Gastroesophageal sphincter (tissue), 4 donors: ENCODE measurements around the gene PTGDR. TPM values are rescaled to one million over a fixed set of nuclear protein-coding genes. Genes with fewer than 3 reads are reported as not detected.
A peak's percentile ranks its signal among the peaks of the same experiment; 100 is the strongest.

ENCODE experiments used
- ATAC-seq: fragments of 150-250 bp; one replicate; pipeline ENCODE4 v1.9.1; 2016; ENCODE audit warnings: mild to moderate bottlenecking, moderate library complexity
- H3K27ac ChIP-seq, 4 donors: fragments of 200-600 bp; sonication (generic) in 3 of 4; 1 replicate in 3 of 4; 2 replicates in 1 of 4; pipeline ENCODE4 v1.5.1; 2016 to 2019
- H3K27me3 ChIP-seq: fragments of 200-600 bp; sonication (generic); one replicate; pipeline ENCODE4 v1.5.1; 2019
- H3K36me3 ChIP-seq, 2 donors: fragments of 200-600 bp; sonication (generic); one replicate each; pipeline ENCODE4 v1.5.1; 2019; ENCODE audit warnings: control low read depth in 1 of 2
- H3K4me1 ChIP-seq, 3 donors: fragments of 200-600 bp; sonication (generic); 1 replicate in 2 of 3; 2 replicates in 1 of 3; pipeline ENCODE4 v1.5.1; 2016 to 2019; ENCODE audit warnings: control low read depth in 2 of 3
- H3K4me3 ChIP-seq, 2 donors: fragments of 200-600 bp; sonication (generic); one replicate each; pipeline ENCODE4 v1.5.1; 2019; ENCODE audit warnings: mild to moderate bottlenecking in 1 of 2, moderate library complexity in 1 of 2
- H3K9me3 ChIP-seq, 3 donors: fragments of 200-600 bp; sonication (generic); one replicate each; pipeline ENCODE4 v1.5.1; 2017 to 2019; ENCODE audit warnings: control low read depth in 2 of 3
- CTCF ChIP-seq, 4 experiments: fragments of 200-600 bp in 2 of 4; fragments of 450-650 bp in 2 of 4; sonication (generic) in 1 of 4; IDR thresholded peaks; one replicate each; pipeline ENCODE4 v1.5.1; 2017 to 2019; ENCODE audit warnings: antibody characterized with exemption in 4 of 4, mild to moderate bottlenecking in 2 of 4, moderate library complexity in 2 of 4
- EP300 ChIP-seq: sonication (generic); formaldehyde crosslinking; IDR thresholded peaks from one replicate; pipeline ENCODE4 v1.6.1; 2017; ENCODE audit warnings: antibody characterized with exemption, mild to moderate bottlenecking
- POLR2A ChIP-seq, 2 donors: fragments of 450-650 bp; IDR thresholded peaks; one replicate each; pipeline ENCODE4 v1.6.1; 2017; ENCODE audit warnings: antibody characterized with exemption in 2 of 2, mild to moderate bottlenecking in 2 of 2, moderate library complexity in 1 of 2
- POLR2AphosphoS5 ChIP-seq: sonication (generic); formaldehyde crosslinking; IDR thresholded peaks from one replicate; pipeline ENCODE4 v1.6.1; 2017; ENCODE audit warnings: antibody characterized with exemption
- WGBS, 2 donors: methylation state at CpG; one replicate each; pipeline ENCODE4 v1.1.5; 2018; ENCODE audit warnings: low coverage in 1 of 2; 5-methylcytosine and 5-hydroxymethylcytosine counted together
- total RNA-seq, 4 donors: library from RNA; depleted of rRNA; stranded (reverse); fragments of >200 nt; gene quantifications; one replicate each; pipeline ENCODE4 v1.1.0, GENCODE V29; 2016

PTGDR gene
- total RNA-seq, 4 donors from 2014 or later, result 0.50 to 2.0 (median 0.90) TPM

GRCh38 chr14:52268279-52269061, 972 bp downstream of the PTGDR start:
- peak overlapping the region in 2 of 4 donors; percentile 37 to 38 for H3K27ac ChIP-seq
- peaks cover 36% of the 10 kb centered on the region for H3K27me3 ChIP-seq
- peak overlapping the region; percentile 3 to 52 for H3K4me3 ChIP-seq
- H3K9me3 ChIP-seq, result no peaks in the 10 kb centered on the region
- WGBS, 2 donors, result 0% methylated on average over 5 of the region's 54 CpGs; no CpG with 5 or more reads in 1 of the 2 donors
- ATAC-seq, result no peak
- no peaks in the 10 kb centered on the region for H3K36me3 ChIP-seq
- peaks cover 0 to 33% (median 13%) of the 10 kb centered on the region in 3 donors for H3K4me1 ChIP-seq
- TF ChIP-seq POLR2AphosphoS5 (no peak), EP300 (no peak), POLR2A (IDR thresholded peaks at IDR 0.05) (no peak), CTCF (IDR thresholded peaks at IDR 0.05) (no peak)

- Histone ChIP-seq H3K36me3 (no peaks in the 10 kb centered on the region), H3K27me3 (peaks cover 36% of the 10 kb centered on the region), H3K27ac (peak overlapping the region in 1 of 4 donors; percentile 37), H3K4me1 (peaks cover 0 to 33% (median 13%) of the 10 kb centered on the region in 3 donors), H3K9me3 (no peaks in the 10 kb centered on the region), H3K4me3 (peak overlapping the region; percentile 3 to 52)
- ATAC-seq, result no peak
- WGBS, 2 donors, result 36 to 51% methylated on average over 14 of the region's 17 CpGs
- TF ChIP-seq CTCF (IDR thresholded peaks at IDR 0.05) (no peak), POLR2AphosphoS5 (no peak), POLR2A (IDR thresholded peaks at IDR 0.05) (no peak), EP300 (no peak)
These were observed 1.6 kb downstream of the PTGDR start for GRCh38 chr14:52269100-52269499.

GRCh38 chr14:52269982-52270381, 2.5 kb downstream of the PTGDR start:
- Histone ChIP-seq H3K9me3 (no peaks in the 10 kb centered on the region), H3K4me3 (no peak overlapping the region), H3K4me1 (peaks cover 0 to 33% (median 13%) of the 10 kb centered on the region in 3 donors), H3K27ac (no peak overlapping the region), H3K36me3 (no peaks in the 10 kb centered on the region), H3K27me3 (peaks cover 36% of the 10 kb centered on the region)
- TF ChIP-seq CTCF (IDR thresholded peaks at IDR 0.05), result no peak
- 0 to 67% methylated on average over 2 to 8 of the region's 8 CpGs for WGBS, 2 donors
- peak; percentile 52 for ATAC-seq

GRCh38 chr14:52271538-52271937, 4.0 kb downstream of the PTGDR start:
- no peaks in the 10 kb centered on the region for H3K9me3 ChIP-seq
- H3K27me3 ChIP-seq, result peaks cover 36% of the 10 kb centered on the region
- H3K27ac ChIP-seq, result no peak overlapping the region
- WGBS, 2 donors, result 80 to 83% methylated on average over 1 of the region's 1 CpG
- no peaks in the 10 kb centered on the region for H3K36me3 ChIP-seq
- H3K4me3 ChIP-seq, result no peak overlapping the region
- H3K4me1 ChIP-seq, result peaks cover 0 to 27% (median 13%) of the 10 kb centered on the region in 3 donors
- no peak for ATAC-seq
- no peak for TF ChIP-seq CTCF (IDR thresholded peaks at IDR 0.05)
- no peak for TF ChIP-seq POLR2A (IDR thresholded peaks at IDR 0.05)
- no peak for TF ChIP-seq POLR2AphosphoS5
- no peak for TF ChIP-seq EP300

- no peaks in the 10 kb centered on the region for H3K36me3 ChIP-seq
- TF ChIP-seq CTCF (IDR thresholded peaks at IDR 0.05), result no peak
- no peak for TF ChIP-seq POLR2AphosphoS5
- TF ChIP-seq EP300, result no peak
- TF ChIP-seq POLR2A (IDR thresholded peaks at IDR 0.05), result no peak
- WGBS, 2 donors, result 53 to 55% methylated on average over 3 of the region's 3 CpGs
These were observed 4.9 kb downstream of the PTGDR start for GRCh38 chr14:52272375-52272774.

More at GRCh38 chr14:52272375-52272774, 4.9 kb downstream of the PTGDR start:
- ATAC-seq, result no peak
- H3K27me3 ChIP-seq, result peaks cover 28% of the 10 kb centered on the region
- H3K4me3 ChIP-seq, result no peak overlapping the region
- no peaks in the 10 kb centered on the region for H3K9me3 ChIP-seq
- no peak overlapping the region for H3K27ac ChIP-seq
- peaks cover 0 to 19% (median 11%) of the 10 kb centered on the region in 3 donors for H3K4me1 ChIP-seq
